ENCODE measurements around the gene LDAH. TPM values are rescaled to one million over a fixed set of nuclear protein-coding genes. Genes with fewer than 3 reads are reported as not detected.

The LDAH gene
- total and polyA plus RNA-seq, 10 of the 15 experiments (the other 5 are each of a cell fraction or from before 2014, with no cell fraction given), result 17.9 to 44.7 (median 30.0) TPM

DNA sequence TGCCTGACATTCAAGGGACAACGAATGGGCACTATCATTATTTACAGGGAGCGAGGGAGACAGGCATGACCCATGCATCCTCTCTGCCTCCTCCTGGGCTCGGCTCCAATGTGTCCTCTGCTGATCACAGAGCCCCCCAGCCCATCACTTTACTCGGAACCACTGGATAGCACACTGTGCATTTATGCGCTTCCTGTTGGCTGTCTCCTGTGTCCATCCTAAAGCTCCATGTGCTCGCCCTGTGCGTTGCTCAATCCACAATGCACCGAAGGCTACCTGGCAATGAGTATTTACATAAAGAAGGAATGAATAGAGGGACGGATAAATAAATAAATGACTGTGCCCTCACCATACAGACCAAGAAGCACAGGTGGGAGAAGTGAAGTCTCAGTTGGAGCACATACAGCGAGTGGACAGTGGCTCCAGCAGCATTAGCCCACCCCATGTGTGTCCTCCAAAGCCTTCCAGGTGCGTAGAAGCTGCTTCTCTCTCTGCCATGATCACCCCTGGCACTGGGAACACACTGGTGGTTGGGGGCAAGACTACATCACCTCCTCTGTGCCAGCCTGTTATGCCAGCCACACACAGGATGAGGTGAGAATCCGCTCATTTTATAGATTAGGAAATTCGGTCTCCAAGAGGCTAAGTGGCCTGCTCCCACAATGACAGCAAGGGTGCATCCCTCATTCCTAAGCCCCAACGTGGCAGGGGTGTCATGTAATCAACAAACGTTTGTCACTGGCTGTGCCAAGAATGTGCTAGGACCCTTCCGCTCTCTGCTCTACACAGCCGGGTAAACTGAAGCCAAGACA is 158.3 kb downstream of the LDAH start:
- Histone ChIP-seq H3K4me3 (no peak overlapping the region), H4K20me1 (ENCODE audit: control insufficient read depth, insufficient read depth) (0 out of 2 replicates have a peak, but pooled peaks cover 2% of the 10 kb centered on the region), H3K9me3 (replicated peaks; ENCODE audit: control insufficient read depth, insufficient read depth, low read length) (no peaks in the 10 kb centered on the region), H3K27me3 (replicated peaks in 1 of 2; ENCODE audit: control insufficient read depth in 2 of 2, insufficient read depth in 2 of 2, low read length in 1 of 2) (peaks cover 16 to 33% of the 10 kb centered on the region in 2 experiments), H3K27ac (ENCODE audit: control insufficient read depth, insufficient read depth) (no peak overlapping the region), H3K79me2 (ENCODE audit: control insufficient read depth, insufficient read depth, low read length) (no peaks in the 10 kb centered on the region), H3K36me3 (ENCODE audit: control insufficient read depth in 2 of 2, insufficient read depth in 2 of 2, low read length in 1 of 2) (no peaks in the 10 kb centered on the region), H3K4me1 (ENCODE audit: control insufficient read depth, insufficient read depth, low read length) (peaks cover 13% of the 10 kb centered on the region; the same call in 1 of the 2 replicates), H3K4me2 (ENCODE audit: control insufficient read depth, insufficient read depth) (no peak overlapping the region), H3K9ac (ENCODE audit: control insufficient read depth, insufficient read depth, low read length) (no peak overlapping the region), H2AFZ (ENCODE audit: control insufficient read depth, low read depth, low read length) (no peak overlapping the region)
- ChIA-PET POLR2A (no interaction called here), CTCF (interaction anchor here (5.6 to 6.8 kb wide), 2 partner anchors 12 to 299 kb away, joined by 82 to 218 read pairs; no protein-coding TSS in a partner anchor), RAD21 (ENCODE audit: unreplicated experiment) (interaction anchor here (1.4 kb wide), 1 partner anchor 299 kb away, joined by 4 read pairs; no protein-coding TSS in a partner anchor), SMC1A (ENCODE audit: uncharacterized antibody, unreplicated experiment) (no interaction called here)
- FAIRE-seq (no peak), DNase-seq (ENCODE audit: low read depth, low spot score) (no peak), ATAC-seq (no peak)
- BruUV-seq (replicated peaks), result no TSS peak
- in situ Hi-C loops (cut with MboI), result loop anchor here (5.0 to 25.0 kb wide), 2 partner anchors 298 to 448 kb away; partner anchors contain the start of gene TDRD15
- intact Hi-C loops (cut with micrococcal nuclease; ENCODE audit: unreplicated experiment), result no loop called here
- WGBS (ENCODE audit: insufficient coverage, insufficient replicate concordance, low lambda C conversion rate, missing lambda C conversion rate), result 56% methylated on average over 17 of the region's 17 CpGs
- TF ChIP-seq SMC3 (IDR thresholded peaks at IDR 0.05; ENCODE audit: borderline replicate concordance, low read length), result no peak

DNA sequence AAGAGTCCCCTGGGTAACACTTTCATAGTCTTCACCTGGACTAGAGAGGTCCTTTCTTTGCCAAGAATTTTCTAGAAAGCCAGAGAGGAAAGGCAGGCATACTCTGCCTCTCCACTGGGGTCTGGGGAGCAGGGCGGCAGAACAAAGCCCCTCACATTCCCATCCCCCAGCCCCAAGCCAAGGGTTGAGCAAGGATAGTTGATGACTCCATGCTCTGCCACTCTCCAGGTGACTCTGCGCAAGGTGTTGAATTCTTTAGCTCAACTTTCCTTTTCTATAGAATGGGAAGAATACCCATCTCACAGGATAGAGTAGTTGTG is 158.9 kb downstream of the LDAH start:
- Histone ChIP-seq H4K20me1 (ENCODE audit: control insufficient read depth, insufficient read depth) (0 out of 2 replicates have a peak, but pooled peaks cover 2% of the 10 kb centered on the region), H3K4me3 (no peak overlapping the region), H3K27ac (ENCODE audit: control insufficient read depth, insufficient read depth) (no peak overlapping the region), H3K9me3 (replicated peaks; ENCODE audit: control insufficient read depth, insufficient read depth, low read length) (no peaks in the 10 kb centered on the region), H3K27me3 (replicated peaks in 1 of 2; ENCODE audit: control insufficient read depth in 2 of 2, insufficient read depth in 2 of 2, low read length in 1 of 2) (peaks cover 15 to 27% of the 10 kb centered on the region in 2 experiments), H3K4me2 (ENCODE audit: control insufficient read depth, insufficient read depth) (no peak overlapping the region), H3K36me3 (ENCODE audit: control insufficient read depth in 2 of 2, insufficient read depth in 2 of 2, low read length in 1 of 2) (no peaks in the 10 kb centered on the region), H3K79me2 (ENCODE audit: control insufficient read depth, insufficient read depth, low read length) (no peaks in the 10 kb centered on the region), H3K4me1 (ENCODE audit: control insufficient read depth, insufficient read depth, low read length) (peaks cover 13% of the 10 kb centered on the region; the same call in 1 of the 2 replicates), H3K9ac (ENCODE audit: control insufficient read depth, insufficient read depth, low read length) (no peak overlapping the region), H2AFZ (ENCODE audit: control insufficient read depth, low read depth, low read length) (no peak overlapping the region)
- intact Hi-C loops (cut with micrococcal nuclease; ENCODE audit: unreplicated experiment) (no loop called here), in situ Hi-C loops (cut with MboI) (loop anchor here (5.0 to 25.0 kb wide), 2 partner anchors 298 to 448 kb away; partner anchors contain the start of gene TDRD15)
- DNase-seq (ENCODE audit: low read depth, low spot score) (no peak), ATAC-seq (no peak), FAIRE-seq (no peak)
- ChIA-PET RAD21 (ENCODE audit: unreplicated experiment) (interaction anchor here (1.4 kb wide), 1 partner anchor 299 kb away, joined by 4 read pairs; no protein-coding TSS in a partner anchor), POLR2A (no interaction called here), SMC1A (ENCODE audit: uncharacterized antibody, unreplicated experiment) (no interaction called here), CTCF (interaction anchor here (0.9 to 6.8 kb wide), 3 partner anchors 12 to 299 kb away, joined by 3 to 218 read pairs (median 82); no protein-coding TSS in a partner anchor)
- TF ChIP-seq EP300 (IDR thresholded peaks at IDR 0.05; ENCODE audit: borderline replicate concordance in 1 of 2, control insufficient read depth in 1 of 2, low read depth in 2 of 2, low read length in 2 of 2), result no peak
- no TSS peak for BruUV-seq (replicated peaks)
- 70% methylated on average over 2 of the region's 2 CpGs for WGBS (ENCODE audit: insufficient coverage, insufficient replicate concordance, low lambda C conversion rate, missing lambda C conversion rate)

All from GM12878 (cell line).